HTR-8/SVneo (cell line): Measurements from ENCODE around the gene NADSYN1.
"Not testable (repeated sequence)": the region's sequence is repeated elsewhere in the genome, so short reads cannot be mapped to it uniquely, and the experiment has no call there.

Experiments
- DNase-seq: peaks from one replicate; pipeline ENCODE4 v3.0.0; 2011; ENCODE audit warnings: low spot score, mixed read lengths; ENCODE audit not compliant: insufficient read length
- FAIRE-seq: peaks from 2 replicates; lab custom pipeline; 2011; peaks lifted over from hg19 to GRCh38; lab: Jason Lieb, UNC

NADSYN1 gene

DNA sequence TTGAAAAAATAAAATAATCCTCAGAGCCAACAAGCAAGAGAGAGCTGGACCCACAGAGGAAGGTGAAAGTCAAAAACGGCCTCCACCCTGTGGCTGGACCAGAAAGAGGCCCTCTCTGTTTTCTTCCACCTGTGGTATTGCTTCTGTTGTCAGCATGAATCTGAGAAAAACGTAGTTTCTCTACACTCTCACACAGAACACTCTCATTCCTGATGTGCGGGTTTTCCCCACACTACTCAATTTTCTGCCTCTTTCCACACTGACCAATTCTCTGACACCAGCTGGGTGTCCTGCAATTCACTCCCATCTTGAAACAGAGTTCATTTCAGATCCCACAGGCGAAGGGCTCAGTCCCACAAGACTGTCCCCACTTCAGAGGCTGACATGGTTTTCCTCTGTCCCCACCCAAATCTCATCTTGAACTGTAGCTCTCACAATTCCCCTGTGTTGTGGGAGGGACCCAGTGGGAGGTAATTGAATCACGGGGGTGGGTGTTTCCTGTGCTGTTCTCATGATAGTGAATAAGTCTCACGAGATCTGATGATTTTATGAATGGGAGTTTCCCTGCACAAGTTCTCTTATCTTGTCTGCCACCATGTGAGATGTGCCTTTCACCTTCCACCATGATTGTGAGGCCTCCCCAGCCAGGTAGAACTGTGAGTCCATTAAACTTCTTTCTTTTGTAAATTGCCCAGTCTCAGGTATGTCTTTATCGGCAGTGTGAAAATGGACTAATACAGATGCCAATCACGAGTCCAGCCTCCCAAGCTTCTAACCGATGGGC is 87.7 kb downstream of the NADSYN1 start:
- FAIRE-seq, DNase-seq: not testable (repeated sequence)

DNA sequence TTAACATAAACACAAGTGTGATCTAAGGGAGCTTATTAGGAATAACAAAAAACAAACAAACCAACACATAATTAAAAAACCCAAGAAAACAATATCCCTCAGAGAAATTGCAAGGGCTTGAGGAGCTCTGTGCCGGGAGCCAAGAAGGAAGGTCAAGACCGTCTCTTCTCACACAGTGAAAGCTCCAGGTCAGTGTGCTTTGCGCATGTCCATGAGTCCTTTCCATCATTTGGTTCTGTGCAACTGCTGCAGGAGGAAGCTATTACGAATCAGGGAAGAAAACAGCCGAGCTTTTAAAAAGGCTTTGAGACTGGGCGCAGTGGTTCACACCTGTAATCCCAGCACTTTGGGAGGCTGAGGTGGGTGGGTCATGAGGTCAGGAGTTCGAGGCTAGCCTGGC is 89.4 kb downstream of the NADSYN1 start:
- no peak for DNase-seq
- no peak for FAIRE-seq

DNA sequence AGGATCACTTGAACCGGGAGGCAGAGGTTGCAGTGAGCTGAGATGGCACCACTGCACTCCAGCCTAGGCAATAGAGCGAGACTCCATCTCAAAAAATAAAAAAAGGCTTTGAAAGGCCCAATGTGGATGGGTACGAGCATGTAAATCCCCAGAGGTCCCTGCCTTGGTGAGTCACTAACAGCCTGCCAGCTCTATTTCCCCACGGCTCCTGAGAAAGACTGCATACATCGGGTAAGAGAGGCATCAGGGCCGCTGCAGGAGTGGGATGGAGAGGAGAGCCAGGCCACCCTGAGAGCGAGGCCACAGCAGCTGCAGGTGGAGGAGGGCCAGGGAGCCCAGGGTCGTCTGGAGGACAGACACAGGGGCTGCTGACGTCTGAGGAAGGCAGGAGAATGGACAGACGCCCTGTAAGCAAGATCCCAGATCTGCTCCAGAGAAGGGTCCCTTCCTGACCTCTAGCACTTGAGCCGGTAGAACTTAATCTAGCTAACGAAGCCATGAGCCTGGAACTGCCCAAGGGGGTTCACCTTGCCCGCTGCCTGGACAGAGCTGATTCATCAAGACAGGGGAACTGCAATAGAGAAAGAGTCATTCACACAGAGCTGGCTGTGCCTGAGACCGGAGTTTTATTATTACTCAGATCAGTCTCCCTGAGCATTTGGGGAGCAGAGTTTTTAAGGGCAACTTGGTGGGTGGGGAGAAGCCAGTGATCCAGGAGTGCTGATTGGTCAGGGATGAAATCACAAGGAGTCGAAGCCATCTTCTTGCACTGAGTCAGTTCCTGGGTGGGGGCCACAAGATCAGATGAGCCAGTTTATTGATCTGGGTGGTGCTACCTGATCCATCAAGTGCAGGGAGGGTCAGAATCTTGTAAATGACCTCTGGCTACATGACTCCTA is 90.1 kb downstream of the NADSYN1 start:
- FAIRE-seq (no peak), DNase-seq (no peak)

DNA sequence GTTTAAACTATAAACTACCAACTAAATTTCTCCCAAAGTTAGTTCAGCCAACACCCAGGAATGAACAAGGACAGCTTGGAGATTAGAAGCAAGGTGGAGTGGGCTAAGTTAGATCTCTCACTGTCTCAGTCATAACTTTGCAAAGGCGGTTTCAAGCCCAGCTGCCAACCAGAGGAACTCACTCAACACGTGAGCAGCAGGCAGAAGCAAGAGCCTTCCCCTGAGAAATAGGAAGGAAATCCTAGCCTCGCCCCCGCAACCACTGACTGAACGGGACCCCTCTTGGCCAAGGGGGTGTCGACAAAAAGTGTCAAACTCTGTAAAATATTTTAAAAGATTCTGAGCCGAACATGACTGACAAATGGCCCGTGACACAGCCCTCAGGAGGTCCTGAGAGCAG is 90.9 kb downstream of the NADSYN1 start:
- no peak for DNase-seq
- FAIRE-seq, result no peak

DNA sequence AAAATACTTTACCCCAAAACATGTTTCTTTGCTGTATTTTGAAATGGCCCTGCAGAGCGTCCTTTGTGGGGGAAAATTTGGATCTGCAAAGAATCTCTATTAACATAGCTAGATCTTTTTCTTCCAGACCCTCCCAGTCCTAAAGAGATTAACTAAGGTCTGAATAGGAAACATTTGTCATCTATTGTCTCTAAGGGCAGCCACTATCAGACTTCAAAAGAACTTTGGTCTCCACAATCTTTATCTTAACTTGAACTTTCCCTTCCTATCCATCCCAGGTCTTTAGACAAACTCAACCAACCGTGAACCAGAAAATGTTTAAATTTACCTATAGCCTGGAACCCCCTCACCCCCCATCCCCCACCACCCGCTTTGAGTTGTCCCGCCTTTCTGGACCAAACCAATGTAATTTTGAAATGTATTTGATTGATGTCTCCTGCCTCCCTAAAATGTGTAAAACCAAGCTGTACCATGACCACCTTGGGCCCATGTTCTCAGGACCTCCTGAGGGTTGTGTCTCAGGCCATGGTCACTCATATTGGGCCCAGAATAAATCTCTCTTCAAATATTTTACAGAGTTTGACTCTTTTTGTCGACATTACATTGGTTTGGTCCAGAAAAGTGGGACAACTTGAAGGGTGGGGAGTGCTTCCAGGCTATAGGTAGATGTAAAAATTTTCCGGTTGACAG is 91.7 kb downstream of the NADSYN1 start:
- no peak for FAIRE-seq
- DNase-seq, result no peak

DNA sequence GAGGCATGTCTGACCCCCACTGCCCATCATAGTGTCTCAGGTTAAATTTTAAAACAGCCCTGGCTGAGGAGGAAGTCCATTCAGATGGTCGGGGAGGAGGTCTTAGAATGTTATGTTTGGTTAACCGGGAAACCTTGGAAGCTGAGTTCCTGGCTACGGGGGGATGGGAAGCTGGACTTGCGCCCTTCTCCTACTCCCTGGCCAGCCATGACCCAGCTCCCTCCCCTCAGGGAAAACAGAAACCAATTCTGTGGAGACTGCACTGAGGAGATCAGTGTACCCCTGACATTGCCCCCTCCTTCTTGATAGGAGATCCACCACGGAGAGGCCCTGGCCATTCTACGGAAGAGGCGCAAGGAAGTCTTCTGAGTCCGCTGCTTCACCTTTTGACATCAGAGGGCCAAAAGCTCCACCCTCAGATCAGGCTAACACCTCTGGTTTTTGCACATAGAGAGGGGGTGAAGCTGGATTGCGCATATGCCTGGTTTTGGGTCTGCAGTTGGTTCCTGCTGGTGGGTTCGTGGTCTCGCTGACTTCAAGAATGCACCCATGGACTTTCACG is 92.5 kb downstream of the NADSYN1 start:
- no peak for DNase-seq
- FAIRE-seq, result no peak

DNA sequence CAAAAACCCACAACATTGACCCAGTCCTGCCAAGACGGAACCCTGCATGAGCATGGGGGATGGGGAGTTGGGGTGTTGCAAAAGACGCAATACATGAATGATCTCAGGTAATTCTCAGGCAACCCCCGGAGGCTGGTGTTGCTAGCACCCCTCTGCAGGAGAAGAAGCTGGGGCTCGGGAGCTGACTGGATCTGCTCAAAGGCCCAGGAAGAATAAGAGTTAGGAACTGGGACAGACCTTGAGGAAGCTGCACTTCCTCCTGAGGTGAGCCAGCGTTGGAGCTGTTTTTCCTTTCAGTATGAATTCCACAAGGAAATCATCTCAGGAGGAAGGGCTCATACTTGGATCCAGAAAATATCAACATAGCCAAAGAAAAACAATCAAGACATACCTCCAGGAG is 95.1 kb downstream of the NADSYN1 start, which contains the start of gene KRTAP5-9:
TSS of gene KRTAP5-9 (plus strand) at position 301 of the 400 bp plus-strand sequence. CDS start 238 bp downstream, outside the sequence.
- FAIRE-seq (no peak), DNase-seq (no peak)

DNA sequence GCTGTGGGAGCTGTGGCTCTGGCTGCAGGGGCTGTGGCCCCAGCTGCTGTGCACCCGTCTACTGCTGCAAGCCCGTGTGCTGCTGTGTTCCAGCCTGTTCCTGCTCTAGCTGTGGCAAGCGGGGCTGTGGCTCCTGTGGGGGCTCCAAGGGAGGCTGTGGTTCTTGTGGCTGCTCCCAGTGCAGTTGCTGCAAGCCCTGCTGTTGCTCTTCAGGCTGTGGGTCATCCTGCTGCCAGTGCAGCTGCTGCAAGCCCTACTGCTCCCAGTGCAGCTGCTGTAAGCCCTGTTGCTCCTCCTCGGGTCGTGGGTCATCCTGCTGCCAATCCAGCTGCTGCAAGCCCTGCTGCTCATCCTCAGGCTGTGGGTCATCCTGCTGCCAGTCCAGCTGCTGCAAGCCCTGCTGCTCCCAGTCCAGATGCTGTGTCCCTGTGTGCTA is 95.7 kb downstream of the NADSYN1 start:
- no peak for FAIRE-seq
- no peak for DNase-seq
